GM15510 (cell line): ENCODE results near the gene ATXN1.

Experiments used
- POLR2A ChIP-seq: IDR thresholded peaks from 3 replicates; pipeline ENCODE4 v1.6.1; 2011; ENCODE audit warnings: borderline replicate concordance; ENCODE audit not compliant: insufficient read length; ENCODE audit errors: extremely low read depth

Gene ATXN1

DNA sequence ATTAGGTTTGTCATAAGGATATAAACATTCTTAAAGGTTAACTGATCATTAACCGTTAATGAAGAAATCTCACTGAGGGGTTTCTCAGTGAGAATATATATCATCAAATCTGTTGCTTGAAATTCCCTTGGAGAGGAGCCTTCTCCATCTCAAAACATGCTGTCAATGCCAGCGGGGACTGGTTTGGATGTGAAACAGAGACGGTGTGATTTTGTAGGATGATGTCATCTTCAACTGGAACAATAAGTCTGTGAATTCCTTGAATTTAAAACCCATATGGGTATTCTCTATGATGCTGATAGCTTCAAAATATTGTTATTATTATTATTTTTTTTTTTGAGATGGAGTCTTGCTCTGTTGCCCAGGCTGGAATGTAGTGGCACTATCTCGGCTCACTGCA lies 447.0 kb downstream of the ATXN1 start:
- TF ChIP-seq POLR2A, result no peak

DNA sequence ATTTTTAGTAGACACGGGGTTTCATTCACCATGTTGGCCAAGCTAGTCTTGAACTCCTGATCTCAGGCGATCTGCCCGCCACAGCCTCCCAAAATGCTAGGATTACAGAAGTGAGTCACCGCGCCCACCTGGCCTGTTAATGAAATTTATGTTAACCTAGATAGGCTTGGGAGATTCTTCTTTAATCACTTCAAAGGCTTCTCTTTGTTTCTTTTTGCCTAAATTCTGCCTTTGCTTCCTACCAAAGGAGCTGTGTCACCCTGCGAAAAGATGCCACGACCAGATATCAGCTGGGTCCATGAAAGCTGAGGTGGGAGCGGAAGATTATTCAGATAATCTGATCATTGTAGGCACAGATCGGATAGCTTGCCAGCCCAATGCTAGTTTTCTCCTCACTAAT lies 447.5 kb downstream of the ATXN1 start:
- no peak for TF ChIP-seq POLR2A

DNA sequence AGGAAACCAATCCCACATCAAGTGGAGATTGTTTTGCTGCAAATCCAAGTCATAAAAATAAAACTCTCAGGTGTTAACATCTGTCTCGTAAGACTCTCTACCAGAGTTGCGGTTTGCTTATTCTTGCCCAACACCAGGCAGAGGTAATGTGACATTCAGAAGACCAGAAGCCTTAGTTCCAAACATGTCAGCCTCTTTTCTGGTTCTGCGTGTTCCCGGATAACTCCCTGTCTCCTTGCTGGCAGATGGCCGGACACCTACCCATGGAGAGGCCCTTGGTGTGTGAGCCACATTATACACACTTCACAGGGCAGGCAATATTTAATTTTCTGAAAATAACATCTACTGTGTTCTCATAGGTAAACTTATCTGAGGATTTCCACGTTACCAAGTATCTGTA lies 449.5 kb downstream of the ATXN1 start:
- no peak for TF ChIP-seq POLR2A

DNA sequence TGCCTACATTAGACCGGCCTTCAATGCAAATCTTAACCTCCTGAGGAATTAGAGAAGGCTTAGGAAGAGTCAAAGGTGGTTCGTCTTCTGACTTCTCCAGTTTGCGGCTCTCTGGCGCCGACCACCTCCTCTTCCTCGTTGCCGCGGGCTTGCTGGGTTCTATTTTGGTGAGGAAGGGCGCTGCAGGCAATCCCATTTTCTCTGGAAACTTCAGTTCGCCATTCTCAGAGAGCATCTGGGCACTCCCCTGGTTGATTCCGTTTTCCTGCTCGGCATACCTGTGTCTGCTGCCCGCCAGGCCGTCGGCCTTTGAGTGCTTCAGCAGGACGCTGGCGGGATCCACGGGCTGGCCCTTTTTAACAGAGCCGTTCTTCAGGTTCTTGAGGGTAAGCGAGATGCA lies 454.9 kb downstream of the ATXN1 start:
- no peak for TF ChIP-seq POLR2A

DNA sequence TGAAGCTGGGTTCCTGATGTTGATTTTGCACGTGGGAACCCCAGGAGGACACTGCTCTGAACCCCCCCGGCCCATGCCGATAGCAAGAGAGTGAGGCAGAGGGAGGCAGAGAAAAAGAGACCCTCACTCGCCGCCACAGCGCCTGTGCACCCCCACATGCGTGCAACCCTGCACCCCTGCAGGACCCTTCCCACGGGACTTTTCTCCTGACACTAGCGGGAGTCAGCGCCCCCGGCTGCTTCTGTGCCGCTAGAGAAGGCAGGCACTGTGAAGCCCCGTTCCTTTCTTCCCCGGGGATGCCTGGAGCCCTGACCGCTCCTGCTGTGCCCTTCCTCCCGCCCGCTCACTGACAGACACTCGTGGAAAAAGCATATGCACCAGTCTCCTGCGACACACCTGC lies 455.5 kb downstream of the ATXN1 start:
- no peak for TF ChIP-seq POLR2A

DNA sequence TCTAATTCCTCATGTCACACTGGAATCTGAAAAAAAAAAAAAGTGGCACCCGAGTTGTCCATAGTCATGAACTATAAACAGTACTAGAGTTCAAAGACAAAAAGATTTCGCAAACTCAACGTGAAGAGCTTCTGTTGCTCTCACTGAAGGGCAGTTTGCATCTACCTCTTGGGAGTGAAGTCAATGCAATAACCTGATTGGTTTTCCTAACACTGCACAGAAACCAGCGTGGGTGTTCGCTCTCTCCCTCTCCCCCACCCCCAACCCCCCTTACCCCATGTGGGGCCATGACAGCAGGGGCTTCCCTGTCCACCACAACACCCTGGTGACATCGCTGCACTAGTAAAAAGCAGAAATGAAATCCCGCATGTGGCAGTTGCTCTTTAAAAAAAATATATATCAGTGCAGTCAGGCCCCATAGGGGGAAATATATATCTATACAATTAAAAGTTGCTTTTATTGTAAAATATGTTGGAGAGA lies 456.0 kb downstream of the ATXN1 start:
- TF ChIP-seq POLR2A, result no peak

DNA sequence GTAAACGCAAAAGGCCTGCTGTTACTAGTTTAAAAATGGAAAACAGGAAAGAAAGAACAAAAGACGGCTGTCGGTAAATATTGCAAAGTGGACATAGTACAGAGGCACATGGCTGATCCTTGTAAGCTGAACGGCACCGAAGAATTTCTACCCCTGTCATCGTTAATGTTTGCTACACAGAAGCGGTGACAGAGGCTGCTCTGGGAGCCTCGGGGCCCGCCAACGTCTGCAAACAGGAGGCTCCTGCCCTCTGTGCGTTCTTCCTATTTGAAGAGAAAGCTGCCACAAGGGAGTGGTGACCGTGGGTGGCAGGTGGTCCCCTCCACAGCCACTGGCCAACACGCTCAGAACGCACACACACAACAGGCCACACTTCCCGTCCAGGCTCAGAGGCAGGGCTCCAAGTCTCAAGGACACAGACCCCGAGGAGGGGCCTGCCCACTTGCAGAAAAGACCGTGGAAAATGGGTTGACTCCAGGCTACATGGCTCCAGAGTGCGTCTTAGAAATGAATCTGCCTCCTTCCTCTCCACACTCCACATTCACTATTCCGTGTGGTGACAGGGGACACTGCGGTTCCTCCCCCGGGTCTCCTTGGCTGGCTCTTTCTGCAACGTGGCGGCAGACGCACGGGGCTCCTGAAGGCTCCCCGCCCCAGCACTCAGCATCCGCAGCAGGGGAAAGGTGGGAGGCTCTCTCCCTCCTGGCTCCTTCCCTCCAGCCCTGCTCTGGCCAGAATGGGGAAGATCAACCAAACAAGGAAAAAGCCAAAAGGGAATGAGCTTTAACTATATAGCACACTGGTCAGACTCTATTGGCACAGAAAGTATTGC lies 458.3 kb downstream of the ATXN1 start:
- TF ChIP-seq POLR2A, result no peak

DNA sequence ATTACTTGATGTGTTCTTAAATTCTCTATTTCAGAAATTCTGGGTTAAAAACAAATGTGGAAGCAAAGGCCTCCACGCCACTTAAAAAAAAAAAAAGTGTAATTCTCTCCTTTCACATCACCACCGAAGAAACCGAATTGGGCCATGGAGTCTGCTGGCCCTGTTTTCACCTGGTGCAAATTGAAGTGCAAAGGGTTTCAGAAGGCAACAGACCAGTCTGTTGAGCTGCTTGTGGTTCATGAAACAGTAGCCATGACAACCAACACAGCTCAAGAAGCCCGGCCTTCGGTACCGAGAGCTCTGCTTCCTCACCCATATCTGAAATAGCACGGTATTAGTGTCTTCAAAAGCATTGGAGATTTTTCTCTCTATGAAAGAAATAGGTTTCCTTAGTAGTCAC lies 459.7 kb downstream of the ATXN1 start:
- TF ChIP-seq POLR2A, result no peak

DNA sequence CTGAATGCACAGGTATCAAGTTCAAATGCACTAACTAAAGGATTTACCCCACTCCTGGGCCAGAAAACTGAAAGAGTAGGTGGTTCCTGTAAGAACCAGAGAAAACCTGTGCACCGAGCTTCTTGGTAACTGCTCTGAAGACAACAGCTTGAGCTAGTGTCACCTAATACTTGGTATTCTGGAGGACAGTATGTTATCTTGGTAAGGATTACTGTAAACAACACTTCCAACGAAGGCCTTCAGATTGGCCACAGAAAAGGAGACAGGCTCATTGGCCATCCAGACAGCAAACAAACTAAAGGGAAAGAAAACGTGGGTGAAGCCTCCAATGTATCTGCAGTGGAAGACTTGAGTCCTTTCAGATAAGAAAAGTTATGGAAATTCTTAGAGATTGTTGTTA lies 461.4 kb downstream of the ATXN1 start:
- no peak for TF ChIP-seq POLR2A

DNA sequence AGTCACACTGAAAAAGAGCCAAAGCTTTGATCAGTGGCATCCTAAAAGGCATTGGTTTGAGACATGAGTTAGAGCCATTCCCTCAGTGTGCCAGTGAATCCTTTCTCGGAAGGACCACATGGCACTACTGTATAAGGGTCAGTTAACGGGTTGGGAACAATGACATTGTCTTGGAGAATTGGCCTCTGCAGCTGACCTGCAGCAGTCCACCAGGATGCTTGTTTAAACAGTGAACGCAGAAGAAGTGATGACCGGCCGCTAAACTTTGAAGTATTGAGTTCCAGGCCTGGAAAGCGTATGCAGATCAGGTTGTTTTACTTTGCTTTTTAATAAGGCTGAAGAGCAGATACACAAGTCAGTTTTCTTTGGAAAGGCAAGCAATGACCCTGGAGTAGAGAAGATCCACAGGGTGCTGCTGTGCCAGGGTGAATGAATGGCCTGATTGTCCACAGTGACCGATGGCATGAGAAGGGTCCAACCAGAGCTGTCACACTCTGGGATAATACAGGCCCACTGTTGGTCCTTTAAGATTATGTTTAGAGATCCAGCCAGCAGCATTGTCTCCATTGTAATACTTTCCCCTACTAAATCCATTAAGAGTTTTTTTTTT lies 465.1 kb downstream of the ATXN1 start:
- no peak for TF ChIP-seq POLR2A

DNA sequence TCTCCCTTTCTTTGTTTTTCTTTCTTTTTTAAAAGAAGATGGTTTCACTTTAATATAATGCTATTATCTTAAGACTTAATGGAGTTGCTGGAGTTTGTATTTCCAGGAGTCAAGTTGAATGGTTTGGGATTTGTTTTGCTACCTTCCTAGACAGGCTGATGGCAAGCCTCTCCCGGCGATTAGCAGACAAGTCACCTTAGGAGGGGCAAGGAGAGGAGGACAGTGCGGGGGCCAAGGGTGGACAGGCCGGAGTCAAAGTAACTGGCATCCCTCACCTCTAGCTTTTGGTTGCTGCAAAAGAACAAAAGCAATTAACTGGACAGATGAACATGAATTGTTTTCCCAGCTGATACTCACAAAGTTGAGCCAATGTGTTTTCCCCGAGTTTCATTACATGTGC lies 465.8 kb downstream of the ATXN1 start:
- TF ChIP-seq POLR2A, result no peak

DNA sequence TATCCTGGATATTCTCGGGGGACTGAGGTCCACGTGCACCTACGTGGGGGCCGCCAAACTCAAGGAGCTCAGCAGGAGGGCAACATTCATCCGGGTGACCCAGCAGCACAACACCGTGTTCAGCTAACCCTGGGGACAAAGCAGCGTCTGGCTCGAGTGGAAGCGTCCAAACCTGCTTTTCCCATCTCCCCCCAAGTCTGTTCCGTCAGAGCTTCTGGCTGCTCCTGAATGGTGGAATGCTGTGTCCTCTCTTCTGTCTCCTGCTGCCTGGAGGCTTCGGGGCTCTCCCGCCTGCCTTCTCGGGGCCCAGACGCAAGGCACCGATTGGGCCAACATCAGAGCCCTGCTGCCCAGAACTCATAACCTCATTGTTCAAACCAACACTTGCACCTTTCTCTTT lies 466.2 kb downstream of the ATXN1 start:
- no peak for TF ChIP-seq POLR2A

DNA sequence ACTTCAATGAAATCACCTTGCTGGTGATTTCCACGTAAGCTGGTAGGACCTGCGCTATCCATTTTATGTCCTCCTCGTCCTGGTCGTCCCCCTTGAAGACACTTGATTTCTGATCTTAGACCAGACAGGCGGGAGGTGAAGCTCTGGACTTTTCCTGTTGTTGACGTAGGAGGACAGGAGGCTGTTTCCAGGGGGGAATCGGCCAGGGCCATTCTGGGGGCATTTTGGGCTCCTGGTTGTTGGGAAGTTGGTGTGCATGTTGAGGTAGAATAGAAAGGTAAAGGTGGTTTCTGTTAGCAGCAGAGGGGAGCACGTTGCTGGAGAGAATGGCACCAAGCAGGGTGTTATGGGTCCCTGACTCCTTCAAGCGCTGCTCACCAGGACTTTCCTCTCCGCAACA lies 466.9 kb downstream of the ATXN1 start:
- no peak for TF ChIP-seq POLR2A

DNA sequence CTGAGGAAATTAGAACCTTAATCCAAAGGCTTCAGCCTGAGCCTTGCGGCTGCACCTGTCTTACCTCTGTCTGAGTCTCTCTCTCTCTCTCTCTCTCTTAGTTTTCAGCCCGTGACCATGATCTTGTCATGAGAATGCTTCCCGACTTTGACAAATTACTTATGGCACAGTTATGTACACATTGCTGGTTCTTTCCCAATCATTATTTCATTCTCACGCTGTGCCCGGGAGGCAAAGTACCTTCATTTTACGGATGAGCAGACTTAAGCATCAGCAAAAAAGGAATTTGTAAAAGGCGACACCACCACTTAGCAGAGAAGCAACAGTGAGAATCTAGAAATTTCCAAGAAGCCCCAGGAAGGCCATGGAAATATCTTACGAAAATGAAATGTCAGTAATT lies 468.3 kb downstream of the ATXN1 start:
- TF ChIP-seq POLR2A, result no peak

DNA sequence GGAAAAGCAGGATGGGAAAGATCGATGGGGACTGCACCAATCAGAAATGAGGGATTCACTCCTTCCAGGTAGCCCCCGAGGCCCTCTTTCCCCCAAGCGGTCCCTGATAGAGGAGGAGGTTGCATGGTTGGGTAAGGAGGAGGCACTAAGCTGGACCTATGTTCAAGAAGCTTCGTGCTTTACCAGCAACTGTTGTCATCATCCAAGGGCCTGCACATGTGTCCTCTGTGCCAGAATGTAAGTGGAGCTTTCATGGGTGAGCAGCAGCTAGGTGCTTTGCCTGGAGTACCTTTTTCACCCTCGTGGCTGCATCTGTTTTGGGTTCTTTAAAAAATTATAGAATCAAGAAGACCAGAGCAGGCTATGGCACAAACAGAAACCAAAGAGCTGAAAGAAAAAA lies 468.8 kb downstream of the ATXN1 start:
- TF ChIP-seq POLR2A, result no peak

DNA sequence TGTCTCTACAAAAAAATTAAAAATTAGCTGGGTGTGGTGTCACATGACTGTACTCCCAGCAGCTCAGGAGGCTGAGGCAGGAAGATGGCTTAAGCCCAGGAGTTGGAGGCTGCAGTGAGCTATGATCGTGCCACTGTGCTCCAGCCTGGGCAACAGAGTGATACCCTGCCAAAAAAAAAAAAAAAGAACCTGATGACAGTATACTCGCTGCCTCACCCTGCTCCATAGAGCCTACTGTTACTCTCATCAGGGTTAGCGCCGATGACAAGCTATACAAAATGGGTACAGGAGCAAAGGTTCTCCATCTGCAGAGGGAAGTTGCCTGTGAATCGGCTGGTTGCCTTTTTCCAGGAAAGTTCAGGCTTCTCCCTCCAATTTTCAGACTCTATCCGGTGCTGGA lies 469.5 kb downstream of the ATXN1 start:
- TF ChIP-seq POLR2A, result no peak
